GM18907 (cell line): ENCODE results near the gene HSD3B1.
"Not testable (repeated sequence)": the region's sequence is repeated elsewhere in the genome, so short reads cannot be mapped to it uniquely, and the experiment has no call there.

ENCODE experiments used
- ATAC-seq: cut with Tn5 transposase; IDR thresholded peaks from one replicate; pipeline ENCODE4 v1.9.1; 2021; ENCODE audit warnings: mild to moderate bottlenecking, moderate library complexity; ENCODE audit not compliant: unreplicated experiment

The HSD3B1 gene

GRCh38 chr1:119551218-119551617, 44.2 kb downstream of the HSD3B1 start:
- ATAC-seq = no peak

DNA sequence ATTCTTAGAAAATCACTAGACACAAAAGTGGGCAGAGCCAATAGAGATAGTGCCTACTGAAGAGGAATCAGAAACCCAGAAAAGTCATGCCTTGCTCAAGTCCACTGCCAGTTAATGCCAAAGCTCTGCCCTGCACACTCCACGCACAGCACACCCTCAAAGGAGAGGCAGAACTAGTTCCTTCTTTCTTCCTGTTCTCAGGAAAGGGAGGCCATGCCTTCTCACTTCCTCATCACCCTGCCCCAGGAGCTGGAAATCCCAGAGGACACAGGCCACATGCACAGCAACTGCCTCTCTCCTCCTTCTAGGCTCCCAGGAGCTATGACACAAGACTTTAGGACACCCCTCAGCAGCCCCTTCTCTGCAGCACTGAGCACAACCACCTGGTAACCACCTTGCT, 45.6 kb downstream of the HSD3B1 start:
- ATAC-seq = not testable (repeated sequence)

DNA sequence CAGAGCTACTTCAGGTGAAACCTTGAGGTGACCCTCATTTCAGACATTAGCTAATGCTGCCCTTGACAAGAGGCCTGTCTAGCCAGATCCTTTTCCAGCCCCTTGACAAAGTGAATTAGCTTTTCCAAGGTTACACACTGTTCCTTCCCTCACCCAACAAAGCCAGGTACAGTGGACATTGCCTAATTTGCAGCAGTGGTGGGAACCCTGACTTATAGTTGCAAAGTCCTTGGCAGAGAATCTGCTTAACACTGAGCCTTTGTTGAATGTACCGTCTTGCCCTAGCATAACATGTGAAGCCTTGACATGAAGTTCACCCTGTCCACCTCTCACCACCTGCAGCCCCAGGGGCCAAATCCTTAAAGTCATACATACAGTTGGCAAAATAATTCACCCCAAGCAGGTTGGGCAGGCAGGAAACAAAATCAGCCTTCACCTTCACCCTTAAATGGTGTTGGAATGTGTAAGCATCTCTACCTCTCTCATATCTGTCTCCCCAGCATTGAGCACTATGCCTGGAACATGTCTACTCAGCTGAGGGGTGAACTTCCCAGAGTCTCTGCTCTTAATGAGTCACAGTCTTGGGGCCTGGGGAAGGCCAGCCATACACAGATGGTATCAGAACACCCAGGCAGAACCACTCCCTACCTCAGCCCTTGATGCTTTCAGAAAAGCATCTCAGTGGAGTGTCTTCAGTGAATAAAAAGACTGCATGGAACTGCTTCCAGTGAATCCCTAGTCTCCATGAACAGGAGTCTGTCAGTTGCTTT, 46.5 kb downstream of the HSD3B1 start:
- not testable (repeated sequence) for ATAC-seq

DNA sequence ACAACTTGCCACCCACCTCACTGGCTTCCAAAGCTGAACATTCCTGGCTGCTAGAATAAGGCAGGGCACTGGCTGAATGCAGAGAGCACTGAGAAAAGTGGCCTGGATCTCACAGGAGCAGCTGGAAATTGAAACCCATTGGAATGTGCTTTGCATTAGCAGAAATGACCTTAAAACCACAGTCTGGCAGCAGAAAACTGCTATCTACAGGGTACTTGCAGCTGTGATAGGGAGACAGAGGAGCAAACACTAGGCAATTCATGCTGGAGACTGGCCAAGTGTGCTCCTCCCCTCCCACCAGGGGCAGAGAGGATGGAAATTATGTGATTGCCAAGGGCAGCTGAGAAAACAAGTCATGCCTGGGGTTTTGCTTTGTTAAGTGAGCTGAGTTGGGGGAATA, 47.2 kb downstream of the HSD3B1 start:
- no peak for ATAC-seq

DNA sequence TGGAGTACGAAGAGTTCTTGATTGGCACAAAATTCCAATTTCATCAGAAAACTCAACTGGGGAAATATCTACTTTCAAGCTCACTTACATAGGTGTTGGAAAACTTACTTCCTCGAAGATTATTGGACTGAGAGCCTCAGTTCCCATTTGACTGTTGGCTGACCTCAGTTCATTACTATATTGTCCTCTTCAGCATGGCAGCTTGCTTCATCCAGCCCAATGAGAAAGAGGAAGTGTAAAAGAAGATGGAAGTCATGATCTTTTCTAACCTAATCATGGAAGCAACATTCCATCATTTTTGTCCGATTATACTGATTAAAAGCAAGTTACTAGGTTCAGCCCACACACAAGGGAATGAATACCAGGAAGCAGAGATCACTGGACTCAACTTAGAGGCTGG, 49.4 kb downstream of the HSD3B1 start:
- no peak for ATAC-seq

GRCh38 chr1:119560402-119560801, 53.4 kb downstream of the HSD3B1 start:
- not testable (repeated sequence) for ATAC-seq

GRCh38 chr1:119564548-119564947, 57.5 kb downstream of the HSD3B1 start:
- no peak for ATAC-seq
